IMR-90 (cell line): ENCODE measurements around the gene ANTXR1. TPM values are rescaled to one million over a fixed set of nuclear protein-coding genes. Genes with fewer than 3 reads are reported as not detected.
A peak's percentile ranks its signal among the peaks of the same experiment; 100 is the strongest.

Experiments
- ATAC-seq: fragments of 200-7000 bp; cut with Tn5 transposase; 2 replicates; pipeline ENCODE4 v1.9.1; 2020; ENCODE audit warnings: low read depth, mild to moderate bottlenecking, moderate library complexity
- BruUV-seq: library from RNA; stranded (reverse); fragments of 400-500 nt; replicated peaks from 2 replicates; lab custom pipeline; 2021; lab: Mats Ljungman, UMichigan
- CTCF ChIA-PET: fragments of 300-600 bp; formaldehyde crosslinking; extraction: SDS; loops from one replicate; lab custom pipeline; 2021; ENCODE audit warnings: antibody characterized with exemption; lab: Yijun Ruan, JAX
- POLR2A ChIA-PET: fragments of 300-600 bp; sonication (Branson Sonifier 250); formaldehyde crosslinking; loops from one replicate; lab custom pipeline; 2022; ENCODE audit warnings: antibody characterized with exemption; ENCODE audit not compliant: unreplicated experiment; lab: Charles Lee
- DNase-seq: peaks from one replicate; pipeline ENCODE4 v3.0.0; 2013
- H2AFZ ChIP-seq: replicated peaks from 2 replicates; pipeline ENCODE3; 2013; ENCODE audit warnings: low read length, mild to moderate bottlenecking; ENCODE audit not compliant: poor library complexity
- H2AK5ac ChIP-seq: 2 replicates; pipeline ENCODE4 v1.6.1; 2013; ENCODE audit warnings: low read depth, low read length, inconsistent platforms
- H2AK9ac ChIP-seq: replicated peaks from 2 replicates; pipeline ENCODE3; 2013; ENCODE audit warnings: mild to moderate bottlenecking, low read depth, low read length, moderate library complexity; ENCODE audit not compliant: poor library complexity
- H2BK120ac ChIP-seq: 2 replicates; pipeline ENCODE4 v1.6.1; 2013; ENCODE audit warnings: low read depth, low read length, inconsistent platforms
- H2BK15ac ChIP-seq: 3 replicates; pipeline ENCODE4 v1.6.1; 2013; ENCODE audit warnings: low read depth, low read length, inconsistent platforms
- H2BK20ac ChIP-seq: 2 replicates; pipeline ENCODE4 v1.6.1; 2013; ENCODE audit warnings: low read depth, mild to moderate bottlenecking, inconsistent platforms, low read length, moderate library complexity
- H2BK5ac ChIP-seq: 2 replicates; pipeline ENCODE4 v1.6.1; 2013; ENCODE audit warnings: mild to moderate bottlenecking, low read depth, low read length, inconsistent platforms; ENCODE audit not compliant: poor library complexity, severe bottlenecking
- H3K14ac ChIP-seq: replicated peaks from 2 replicates; pipeline ENCODE4 v1.6.1; 2013; ENCODE audit warnings: low read depth, low read length, inconsistent platforms
- H3K18ac ChIP-seq: 2 replicates; pipeline ENCODE4 v1.6.1; 2013; ENCODE audit warnings: low read depth, low read length, control low read depth
- H3K23ac ChIP-seq: 2 replicates; pipeline ENCODE4 v1.6.1; 2013; ENCODE audit warnings: low read depth, low read length, inconsistent platforms
- H3K27ac ChIP-seq: 2 replicates; pipeline ENCODE4 v1.5.1; 2013; ENCODE audit warnings: mild to moderate bottlenecking, control low read depth, low read length; ENCODE audit not compliant: insufficient read depth
- H3K27me3 ChIP-seq: 2 replicates; pipeline ENCODE4 v1.6.1; 2013; ENCODE audit warnings: low read length; ENCODE audit not compliant: control insufficient read depth, insufficient read depth
- H3K36me3 ChIP-seq: 2 replicates; pipeline ENCODE4 v1.6.1; 2013; ENCODE audit warnings: low read length, mixed read lengths; ENCODE audit not compliant: control insufficient read depth, insufficient read depth
- H3K4ac ChIP-seq: 2 replicates; pipeline ENCODE4 v1.6.1; 2013; ENCODE audit warnings: low read depth, low read length, inconsistent platforms
- H3K4me1 ChIP-seq: 2 replicates; pipeline ENCODE4 v1.6.1; 2013; ENCODE audit warnings: low read length, mixed read lengths; ENCODE audit not compliant: control insufficient read depth, insufficient read depth
- H3K4me2 ChIP-seq: 2 replicates; pipeline ENCODE4 v1.6.1; 2013; ENCODE audit warnings: low read depth, mild to moderate bottlenecking, control low read depth, low read length, moderate library complexity
- H3K4me3 ChIP-seq: 2 replicates; pipeline ENCODE4 v1.5.1; 2013; ENCODE audit warnings: low read depth, mild to moderate bottlenecking, control low read depth, low read length, moderate library complexity; ENCODE audit not compliant: insufficient read depth
- H3K56ac ChIP-seq: 2 replicates; pipeline ENCODE4 v1.6.1; 2013; ENCODE audit warnings: low read length, inconsistent platforms; ENCODE audit not compliant: insufficient read depth; ENCODE audit errors: extremely low read depth
- H3K79me1 ChIP-seq, 2 experiments: 2 replicates each; pipeline ENCODE4 v1.6.1; 2013; ENCODE audit warnings: low read length in 2 of 2, inconsistent platforms in 1 of 2, low read depth in 1 of 2
- H3K9ac ChIP-seq: 2 replicates; pipeline ENCODE4 v1.6.1; 2013; ENCODE audit warnings: low read depth, low read length, control low read depth
- H3K9me1 ChIP-seq: 2 replicates; pipeline ENCODE4 v1.6.1; 2013; ENCODE audit warnings: low read length, inconsistent platforms; ENCODE audit not compliant: insufficient read depth
- H3K9me3 ChIP-seq: 2 replicates; pipeline ENCODE4 v1.6.1; 2013; ENCODE audit warnings: low read length; ENCODE audit not compliant: control insufficient read depth, insufficient read depth
- H4K20me1 ChIP-seq: 2 replicates; pipeline ENCODE4 v1.6.1; 2013; ENCODE audit warnings: low read length, inconsistent platforms; ENCODE audit not compliant: insufficient read depth
- H4K5ac ChIP-seq: 2 replicates; pipeline ENCODE4 v1.6.1; 2013; ENCODE audit warnings: mild to moderate bottlenecking, low read depth, low read length, control low read depth
- H4K8ac ChIP-seq, 2 experiments: 2 replicates each; pipeline ENCODE4 v1.6.1; 2013; ENCODE audit warnings: low read depth in 2 of 2, low read length in 2 of 2, control low read depth in 1 of 2, inconsistent platforms in 1 of 2
- H4K91ac ChIP-seq: 2 replicates; pipeline ENCODE4 v1.6.1; 2013; ENCODE audit warnings: low read depth, low read length, inconsistent platforms; ENCODE audit not compliant: insufficient read depth
- BHLHE40 ChIP-seq: fragments of 150-350 bp; IDR thresholded peaks from 2 replicates; pipeline ENCODE4 v1.6.1; 2016; ENCODE audit warnings: mild to moderate bottlenecking, low read depth, low read length
- CEBPB ChIP-seq: IDR thresholded peaks from 2 replicates; pipeline ENCODE4 v1.6.1; 2012; ENCODE audit warnings: low read depth, low read length, improper control_type of control experiment
- MAFK ChIP-seq: IDR thresholded peaks from 2 replicates; pipeline ENCODE4 v1.6.1; 2012; ENCODE audit warnings: low read depth, low read length, improper control_type of control experiment
- MXI1 ChIP-seq: IDR thresholded peaks from 2 replicates; pipeline ENCODE4 v1.6.1; 2012; ENCODE audit warnings: low read depth, mild to moderate bottlenecking, low read length, moderate library complexity, borderline replicate concordance
- NFE2L2 ChIP-seq: fragments of 150-350 bp; IDR thresholded peaks from 2 replicates; pipeline ENCODE4 v1.6.1; 2016; ENCODE audit warnings: low read depth, mild to moderate bottlenecking, low read length
- POLR2A ChIP-seq: IDR thresholded peaks from 2 replicates; pipeline ENCODE4 v1.6.1; 2012; ENCODE audit warnings: mild to moderate bottlenecking, low read depth, low read length
- RCOR1 ChIP-seq: IDR thresholded peaks from 2 replicates; pipeline ENCODE4 v1.6.1; 2012; ENCODE audit warnings: mild to moderate bottlenecking, low read length, improper control_type of control experiment; ENCODE audit not compliant: insufficient replicate concordance
- RFX5 ChIP-seq: IDR thresholded peaks from 2 replicates; pipeline ENCODE4 v1.8.0; 2012; ENCODE audit warnings: low read depth, mild to moderate bottlenecking, low read length, moderate library complexity
- SMC3 ChIP-seq: fragments of 150-350 bp; IDR thresholded peaks from 2 replicates; pipeline ENCODE4 v1.6.1; 2016; ENCODE audit warnings: low read depth, mild to moderate bottlenecking, antibody characterized with exemption, low read length, moderate library complexity
- WGBS, 2 experiments: methylation state at CpG; one replicate each; pipeline versions ENCODE4 v1.1.5 to v1.1.7; 2013; ENCODE audit warnings: missing lambda C conversion rate in 2 of 2; ENCODE audit not compliant: insufficient read length in 1 of 2; ENCODE audit errors: extremely low coverage in 2 of 2; 5-methylcytosine and 5-hydroxymethylcytosine counted together
- dilution Hi-C: fragments of 300-500 bp; cut with HindIII; formaldehyde crosslinking; loops from one replicate; pipeline ENCODE4 v1.14.3; 2018; ENCODE audit warnings: low sequenced_read_pairs; ENCODE audit not compliant: unreplicated experiment
- in situ Hi-C: fragments of 300-500 bp; cut with MboI; formaldehyde crosslinking; loops from 3 replicates; pipeline ENCODE4 v1.14.3; 2019; ENCODE audit warnings: low sequenced_read_pairs, inconsistent platforms, mixed read lengths
- intact Hi-C: fragments of 100-400 bp; cut with micrococcal nuclease; formaldehyde crosslinking; loops from 2 replicates; pipeline ENCODE4 v1.10.0; 2022
- polyA plus RNA-seq, 3 experiments: library from polyadenylated mRNA; depleted of rRNA; stranded (reverse); fragments of >200 nt; gene quantifications; 2 replicates each; pipeline ENCODE4 v1.2.3, GENCODE V29; 2012; ENCODE audit warnings: low replicate concordance in 1 of 3
- total RNA-seq: library from RNA; depleted of rRNA; stranded (reverse); fragments of >200 nt; gene quantifications from 2 replicates; pipeline ENCODE4 v1.2.3, GENCODE V29; 2012
- TF ChIP-seq, protein P1 (sequence below): fragments of 150-350 bp; IDR thresholded peaks from 2 replicates; pipeline ENCODE4 v1.6.1; 2016; ENCODE audit warnings: low read depth, mild to moderate bottlenecking, low read length, moderate library complexity, borderline replicate concordance
- TF ChIP-seq, protein P2 (sequence below): fragments of 150-350 bp; IDR thresholded peaks from 2 replicates; pipeline ENCODE4 v1.6.1; 2017; ENCODE audit warnings: mild to moderate bottlenecking, antibody characterized with exemption, low read length, low read depth

The ANTXR1 gene
- total and polyA plus RNA-seq, 2 of the 4 experiments (the other 2 are of a cell fraction) = 27.2 to 36.9 TPM

DNA sequence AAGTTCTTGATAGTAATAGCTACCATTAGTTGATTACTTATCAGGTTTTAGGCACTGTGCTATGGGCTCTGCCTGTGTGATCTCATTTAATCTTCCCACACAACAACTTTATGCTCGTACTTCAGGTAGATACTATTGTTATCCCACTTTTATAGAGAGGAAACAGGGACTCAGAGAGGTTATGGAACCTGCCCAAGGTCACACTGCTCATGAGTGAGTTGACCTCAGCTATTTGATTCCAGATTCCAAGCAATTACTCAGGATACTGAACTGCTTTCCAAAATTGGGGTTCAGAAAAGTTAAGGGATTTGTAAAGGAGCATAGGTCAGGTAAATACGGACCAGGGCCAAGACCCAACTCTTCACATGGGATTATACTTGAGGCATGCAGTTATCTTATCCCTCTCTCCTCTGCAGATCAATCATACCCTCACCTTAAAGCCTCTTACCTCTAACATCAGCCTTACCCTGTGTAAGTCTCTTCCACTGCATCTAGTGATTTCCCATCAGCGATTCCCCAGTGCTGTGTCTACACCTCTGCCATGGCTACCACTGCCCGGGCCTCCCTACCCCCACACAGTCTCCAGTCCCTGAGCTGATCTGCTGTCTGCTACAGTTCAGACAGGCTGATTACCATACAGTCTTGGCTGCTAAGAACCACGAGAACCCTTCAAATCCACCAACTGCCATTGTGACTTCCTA lies 74.4 kb downstream of the ANTXR1 start (continued):
- TF ChIP-seq, protein P1, sequence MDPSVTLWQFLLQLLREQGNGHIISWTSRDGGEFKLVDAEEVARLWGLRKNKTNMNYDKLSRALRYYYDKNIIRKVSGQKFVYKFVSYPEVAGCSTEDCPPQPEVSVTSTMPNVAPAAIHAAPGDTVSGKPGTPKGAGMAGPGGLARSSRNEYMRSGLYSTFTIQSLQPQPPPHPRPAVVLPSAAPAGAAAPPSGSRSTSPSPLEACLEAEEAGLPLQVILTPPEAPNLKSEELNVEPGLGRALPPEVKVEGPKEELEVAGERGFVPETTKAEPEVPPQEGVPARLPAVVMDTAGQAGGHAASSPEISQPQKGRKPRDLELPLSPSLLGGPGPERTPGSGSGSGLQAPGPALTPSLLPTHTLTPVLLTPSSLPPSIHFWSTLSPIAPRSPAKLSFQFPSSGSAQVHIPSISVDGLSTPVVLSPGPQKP = no peak
- TF ChIP-seq RCOR1 = no peak

DNA sequence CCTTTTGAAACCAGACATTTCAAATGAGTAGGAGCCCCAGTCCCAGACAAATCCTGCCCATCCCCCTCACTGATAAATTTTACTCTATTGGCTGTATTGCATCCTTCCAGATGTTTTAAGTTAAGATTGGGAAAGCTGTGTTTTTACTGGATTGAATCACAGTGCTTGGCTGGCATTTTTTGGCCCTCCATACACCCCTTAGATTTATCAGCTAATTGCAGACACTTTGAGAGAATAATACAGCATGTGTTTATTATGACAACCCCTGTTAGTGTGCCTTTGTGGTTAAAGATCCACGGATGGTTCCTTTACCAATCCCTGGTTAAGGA lies 74.9 kb downstream of the ANTXR1 start:
- TF ChIP-seq MXI1 = no peak
- TF ChIP-seq POLR2A = no peak
- TF ChIP-seq, protein P2, sequence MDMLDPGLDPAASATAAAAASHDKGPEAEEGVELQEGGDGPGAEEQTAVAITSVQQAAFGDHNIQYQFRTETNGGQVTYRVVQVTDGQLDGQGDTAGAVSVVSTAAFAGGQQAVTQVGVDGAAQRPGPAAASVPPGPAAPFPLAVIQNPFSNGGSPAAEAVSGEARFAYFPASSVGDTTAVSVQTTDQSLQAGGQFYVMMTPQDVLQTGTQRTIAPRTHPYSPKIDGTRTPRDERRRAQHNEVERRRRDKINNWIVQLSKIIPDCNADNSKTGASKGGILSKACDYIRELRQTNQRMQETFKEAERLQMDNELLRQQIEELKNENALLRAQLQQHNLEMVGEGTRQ = no peak
- no peak for TF ChIP-seq RFX5
- TF ChIP-seq BHLHE40 = no peak
- no peak for TF ChIP-seq CEBPB
- no peak for TF ChIP-seq RCOR1
- TF ChIP-seq MAFK = no peak
- TF ChIP-seq NFE2L2 = no peak
- no peak for TF ChIP-seq SMC3
- Histone ChIP-seq H3K9me3 (no peaks in the 10 kb centered on the region), H2AFZ (no peak overlapping the region), H4K20me1 (0 out of 2 replicates have a peak, but pooled peaks cover 4% of the 10 kb centered on the region), H3K4me2 (peak overlapping the region; percentile 17; the same call in 1 of the 2 replicates), H3K9ac (no peak overlapping the region), H2BK5ac (peak overlapping the region; percentile 28), H3K4me1 (peaks cover 25% of the 10 kb centered on the region), H3K56ac (0 out of 2 replicates have a peak overlapping the region, but pooled peaks have one; percentile 6), H2AK5ac (peak overlapping the region; percentile 71), H4K8ac (peak overlapping the region in 1 of 2 experiments; percentile 46; a peak in 2 of 4 replicates), H2AK9ac (no peak overlapping the region), H3K4me3 (no peak overlapping the region), H3K9me1 (peaks cover 29% of the 10 kb centered on the region), H3K79me1 (peaks cover 12 to 51% of the 10 kb centered on the region in 2 experiments; a peak in 3 of 4 replicates), H3K27ac (peak overlapping the region; percentile 48; the same call in 1 of the 2 replicates), H2BK15ac (0 out of 3 replicates have a peak overlapping the region, but pooled peaks have one; percentile 29), H3K14ac (peak overlapping the region; percentile 70), H4K5ac (peak overlapping the region; percentile 30), H2BK120ac (0 out of 2 replicates have a peak overlapping the region, but pooled peaks have one; percentile 35), H3K18ac (peak overlapping the region; percentile 67), H2BK20ac (peak overlapping the region; percentile 46; the same call in 1 of the 2 replicates), H3K27me3 (no peaks in the 10 kb centered on the region), H3K4ac (peak overlapping the region; percentile 80; the same call in 1 of the 2 replicates), H3K23ac (no peak overlapping the region), H4K91ac (peak overlapping the region; percentile 59; the same call in 1 of the 2 replicates), H3K36me3 (peaks cover 26% of the 10 kb centered on the region)
- in situ Hi-C loops = no loop called here
- ATAC-seq (peak; percentile 28), DNase-seq (peak; percentile 24)
- ChIA-PET POLR2A (no interaction called here), CTCF (no interaction called here)
- no CpG with 5 or more reads among the region's 1 CpG for whole genome bisulfite sequencing, 2 experiments
- dilution Hi-C loops = no loop called here
- no TSS peak for BruUV-seq
- intact Hi-C loops = loop anchor here (2.0 kb wide), 1 partner anchor 73 kb away; no protein-coding TSS in a partner anchor
